ENCODE data around the gene LNX2.

Gene LNX2

GRCh38 chr13:27500806-27501534, 119.4 kb downstream of the LNX2 start:
- no peak for DNase-seq

GRCh38 chr13:27497563-27498230, 122.6 kb downstream of the LNX2 start:
- no peak for DNase-seq

- DNase-seq: no peak
These were observed 123.6 kb downstream of the LNX2 start for GRCh38 chr13:27496536-27497273.

- no peak for DNase-seq
These were observed 124.3 kb downstream of the LNX2 start for GRCh38 chr13:27496006-27496405.
